NCI-H1417 (cell line): ENCODE measurements around the gene AGRP.

Source experiments
- DNase-seq, 3 experiments: peaks; one replicate each; lab custom pipeline; 2025; lab: John Stamatoyannopoulos, UW

Gene AGRP

GRCh38 chr16:67445913-67446907 lies 37.1 kb downstream of the AGRP start:
- DNase-seq: no peak

- no peak for DNase-seq
Observed at GRCh38 chr16:67445441-67445912, 37.9 kb downstream of the AGRP start.

GRCh38 chr16:67445126-67445426 lies 38.3 kb downstream of the AGRP start:
- DNase-seq: no peak

GRCh38 chr16:67444259-67445125 lies 38.9 kb downstream of the AGRP start:
- DNase-seq: peak in 1 of 3 experiments; percentile 32

DNA sequence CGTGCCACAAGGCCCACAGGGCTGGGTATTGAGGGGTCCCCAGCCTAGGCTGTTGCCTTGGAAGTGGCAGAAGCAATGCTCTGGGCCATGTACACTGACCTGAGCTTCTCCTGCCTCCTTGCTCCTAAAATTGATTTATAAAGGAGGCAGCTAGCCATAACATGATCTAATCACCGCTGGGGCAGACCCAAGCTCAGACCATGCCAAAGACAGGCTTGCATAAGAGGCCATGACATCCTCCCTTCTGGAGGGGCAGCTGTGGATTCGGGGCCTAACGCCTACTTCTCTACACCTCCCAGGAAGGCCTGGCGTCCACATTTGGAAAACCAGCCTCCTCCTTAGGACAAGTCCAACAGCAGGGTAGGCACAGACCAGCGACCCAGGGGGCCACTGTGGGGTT lies 40.1 kb downstream of the AGRP start:
- DNase-seq: no peak

- no peak for DNase-seq
Observed at GRCh38 chr16:67442581-67443255, 40.6 kb downstream of the AGRP start.

- DNase-seq: no peak
Observed at GRCh38 chr16:67441907-67442306, 41.4 kb downstream of the AGRP start.

DNA sequence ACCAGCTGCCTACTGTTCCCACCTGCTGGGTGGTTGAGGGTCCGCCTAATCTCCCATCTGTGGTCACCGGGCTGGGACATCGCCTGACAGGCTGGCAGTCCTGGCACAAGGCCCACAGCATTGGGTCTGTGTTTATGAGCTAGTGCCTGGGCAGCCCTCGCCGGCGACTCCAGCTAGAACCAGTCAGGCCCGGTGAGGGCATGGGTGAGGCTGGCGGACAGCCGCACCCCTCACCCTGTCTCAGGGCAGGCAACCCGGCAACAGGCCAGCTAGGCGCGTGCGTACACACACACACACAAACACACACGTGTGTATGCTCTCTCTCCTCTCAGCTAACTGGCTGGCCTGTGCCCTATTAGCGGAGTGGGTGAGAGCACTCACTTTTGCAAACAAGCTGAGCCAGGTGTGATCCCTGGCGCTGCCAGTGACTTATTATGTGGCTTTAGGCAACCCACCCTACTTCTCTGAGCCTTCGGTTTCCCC lies 42.0 kb downstream of the AGRP start:
- DNase-seq: peak; percentile 51 to 84 (median 60)

- DNase-seq: no peak
Observed at GRCh38 chr16:67438824-67439393, 44.4 kb downstream of the AGRP start.

DNA sequence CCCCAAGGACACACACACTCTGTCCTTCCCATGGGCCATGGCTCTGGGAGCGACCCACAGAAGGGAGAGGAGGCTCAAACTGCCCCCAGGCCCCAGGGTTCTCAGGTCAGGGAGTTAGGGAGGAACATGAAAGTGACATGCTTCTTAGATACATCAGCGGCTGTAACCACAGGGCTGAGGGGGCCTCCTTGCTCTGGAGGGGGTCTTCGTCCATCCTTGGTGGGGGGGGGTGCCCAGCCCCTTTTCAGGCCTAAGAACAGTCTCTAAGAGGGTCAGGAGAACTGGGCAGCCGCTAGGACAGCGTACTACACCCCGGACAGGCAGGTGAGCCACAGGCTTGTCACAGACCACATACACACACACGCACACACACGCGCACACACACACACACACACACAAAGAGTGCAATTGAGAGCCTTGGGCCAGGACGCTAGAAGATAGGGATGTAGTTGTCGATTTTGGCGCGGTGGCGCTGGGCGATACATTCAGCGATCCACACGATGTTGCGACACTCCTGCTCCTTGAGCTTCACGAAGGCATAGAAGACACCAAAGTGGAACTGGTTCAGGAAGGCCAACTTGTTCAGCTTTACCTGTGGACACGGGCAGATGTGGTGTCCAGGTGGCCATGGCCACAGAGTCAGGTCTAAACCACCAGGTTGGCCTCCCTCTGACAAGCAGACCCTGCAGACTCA lies 45.1 kb downstream of the AGRP start:
- no peak for DNase-seq

- no peak for DNase-seq
Observed at GRCh38 chr16:67437513-67437912, 45.8 kb downstream of the AGRP start.

- no peak for DNase-seq
Observed at GRCh38 chr16:67436640-67437193, 46.6 kb downstream of the AGRP start.

- no peak for DNase-seq
Observed at GRCh38 chr16:67435758-67436164, 47.6 kb downstream of the AGRP start.

DNA sequence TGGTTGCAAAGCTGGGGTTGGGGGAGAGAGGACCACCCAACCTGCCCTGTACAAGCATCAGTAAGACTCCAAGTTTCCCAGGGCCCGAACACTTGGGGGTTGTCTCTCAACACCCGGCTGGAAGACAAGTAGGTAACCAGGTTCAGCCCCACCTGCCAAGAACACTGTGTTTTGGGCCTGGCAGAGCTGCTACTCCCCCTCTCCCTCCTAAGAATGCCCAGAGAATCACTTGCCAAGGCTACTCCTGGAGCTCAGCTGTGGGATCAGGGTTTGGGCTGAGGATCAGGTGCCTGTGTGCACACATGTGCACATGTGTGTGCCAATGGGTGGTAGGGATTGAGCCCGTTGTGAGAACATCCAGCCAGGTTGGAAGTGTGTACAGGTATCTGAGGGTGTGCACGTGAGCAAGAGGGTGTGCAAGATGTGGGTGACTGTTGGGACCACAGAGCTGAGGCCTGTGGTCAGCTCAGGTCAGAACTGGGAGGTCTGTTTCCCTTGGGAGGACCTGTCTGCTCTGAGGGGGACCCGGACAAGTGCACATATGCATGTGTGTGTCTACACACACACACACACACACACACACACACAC lies 50.1 kb downstream of the AGRP start:
- DNase-seq: no peak
